ENCODE data around the gene ITGB5. TPM values are rescaled to one million over a fixed set of nuclear protein-coding genes. Genes with fewer than 3 reads are reported as not detected.

ITGB5 gene
- polyA plus RNA-seq, 1 donor from 2014 or later, result 0.69 TPM

DNA sequence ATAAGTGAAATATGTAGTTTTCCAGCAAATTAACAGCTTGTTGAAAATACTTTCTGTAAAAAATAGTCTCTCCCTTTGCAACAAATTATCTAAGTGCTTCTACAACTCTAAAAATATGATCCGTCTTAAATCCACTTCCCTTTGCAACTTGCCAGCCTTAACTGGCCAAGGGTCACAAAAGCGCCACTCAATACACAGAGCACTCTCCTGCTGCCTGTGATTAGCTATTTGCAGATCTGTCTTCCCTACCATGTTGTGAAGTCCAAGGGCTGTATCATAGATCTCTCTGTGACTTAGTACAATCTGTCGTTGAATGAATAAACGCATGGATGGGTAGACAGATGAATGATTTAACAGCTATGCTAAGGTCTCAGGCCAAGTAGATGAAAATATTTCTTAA, 76.2 kb downstream of the ITGB5 start:
- H3K36me3 Mint-ChIP-seq, result no peaks in the 10 kb centered on the region
- no peak overlapping the region for H3K27ac Mint-ChIP-seq

DNA sequence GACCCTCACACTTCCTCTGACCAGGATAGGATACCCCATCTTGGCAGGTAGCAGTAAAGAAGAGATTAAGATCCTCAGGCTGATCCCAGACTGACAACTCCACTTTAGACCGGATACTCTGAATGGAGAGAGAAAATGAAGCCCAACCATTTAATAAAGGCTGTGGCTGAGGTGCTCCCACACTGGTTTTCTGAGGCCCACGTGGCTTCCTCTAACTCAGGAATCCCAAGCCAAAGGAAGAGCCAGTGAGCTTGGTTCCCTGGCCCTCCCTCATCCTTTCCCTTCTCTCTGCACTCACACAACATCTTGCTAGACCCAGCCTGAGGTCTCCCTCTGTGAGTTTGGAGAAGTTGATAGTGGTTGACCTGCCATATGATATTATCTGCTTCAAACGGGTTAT, 78.1 kb downstream of the ITGB5 start:
- peaks cover 0 to 1% (median 0%) of the 10 kb centered on the region in 3 donors for H3K4me1 Mint-ChIP-seq
- peaks cover 9% of the 10 kb centered on the region for H3K27me3 Mint-ChIP-seq
- no peak overlapping the region for H3K4me3 Mint-ChIP-seq
- H3K9me3 Mint-ChIP-seq, result peaks cover 0 to 3% (median 0%) of the 10 kb centered on the region in 3 donors
- H3K27ac Mint-ChIP-seq, result no peak overlapping the region
- no peaks in the 10 kb centered on the region for H3K36me3 Mint-ChIP-seq

More for the DNA sequence above, 76.2 kb downstream of the ITGB5 start:
- Mint-ChIP-seq H3K4me3 (no peak overlapping the region), H3K27me3 (peaks cover 5% of the 10 kb centered on the region), H3K4me1 (peaks cover 0 to 1% (median 0%) of the 10 kb centered on the region in 3 donors), H3K9me3 (peaks cover 0 to 3% (median 0%) of the 10 kb centered on the region in 3 donors)

DNA sequence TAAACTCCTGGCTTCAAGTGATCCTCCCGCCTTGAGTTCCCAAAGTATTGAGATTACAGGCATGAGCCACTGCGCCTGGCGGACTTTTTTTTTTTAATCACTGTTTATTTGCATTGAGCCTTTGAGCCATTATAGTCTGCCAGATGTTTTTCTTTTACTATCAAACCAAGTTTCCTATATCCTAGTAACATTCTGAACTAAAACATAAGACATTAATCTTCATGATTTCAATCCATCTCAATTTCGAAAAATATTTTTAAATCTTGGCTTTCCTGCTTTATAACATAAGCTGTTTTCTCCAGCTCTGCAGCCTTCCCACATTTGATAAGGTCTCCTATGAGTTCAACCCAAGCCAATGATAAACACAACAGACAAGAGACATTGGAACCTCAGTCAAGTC, 81.5 kb downstream of the ITGB5 start:
- no peak overlapping the region for H3K4me3 Mint-ChIP-seq
- H3K27ac Mint-ChIP-seq, result no peak overlapping the region
- H3K27me3 Mint-ChIP-seq, result peaks cover 22% of the 10 kb centered on the region
- peaks cover 0 to 5% (median 0%) of the 10 kb centered on the region in 3 donors for H3K9me3 Mint-ChIP-seq
- H3K36me3 Mint-ChIP-seq, result peaks cover 1% of the 10 kb centered on the region
- H3K4me1 Mint-ChIP-seq, result peaks cover 0 to 1% (median 0%) of the 10 kb centered on the region in 3 donors

DNA sequence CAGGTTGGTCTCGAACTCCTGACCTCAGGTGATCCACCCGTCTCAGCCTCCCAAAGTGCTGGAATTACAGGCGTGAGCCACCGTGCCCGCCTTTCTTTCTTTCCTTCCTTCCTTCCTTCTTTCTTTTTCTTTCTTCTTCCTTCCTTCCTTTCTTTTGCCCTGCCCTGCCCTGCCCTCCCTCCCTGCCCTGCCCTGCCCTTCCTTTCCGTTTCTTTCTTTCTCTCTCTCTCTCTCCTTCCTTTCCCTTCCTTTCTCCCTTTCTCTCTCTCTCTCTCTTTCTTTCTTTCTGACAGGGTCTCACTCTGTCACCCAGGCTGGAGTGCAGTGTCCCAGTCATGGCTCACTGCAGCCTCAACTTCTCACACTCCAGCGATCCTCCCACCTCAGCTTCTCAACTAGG, 82.3 kb downstream of the ITGB5 start:
- Mint-ChIP-seq H3K4me1 (peaks cover 0 to 1% (median 0%) of the 10 kb centered on the region in 3 donors), H3K27ac (no peak overlapping the region), H3K4me3 (peak overlapping the region in 1 of 4 donors; percentile 45), H3K36me3 (peaks cover 1% of the 10 kb centered on the region), H3K9me3 (peaks cover 0 to 5% (median 0%) of the 10 kb centered on the region in 3 donors), H3K27me3 (peaks cover 22% of the 10 kb centered on the region)

DNA sequence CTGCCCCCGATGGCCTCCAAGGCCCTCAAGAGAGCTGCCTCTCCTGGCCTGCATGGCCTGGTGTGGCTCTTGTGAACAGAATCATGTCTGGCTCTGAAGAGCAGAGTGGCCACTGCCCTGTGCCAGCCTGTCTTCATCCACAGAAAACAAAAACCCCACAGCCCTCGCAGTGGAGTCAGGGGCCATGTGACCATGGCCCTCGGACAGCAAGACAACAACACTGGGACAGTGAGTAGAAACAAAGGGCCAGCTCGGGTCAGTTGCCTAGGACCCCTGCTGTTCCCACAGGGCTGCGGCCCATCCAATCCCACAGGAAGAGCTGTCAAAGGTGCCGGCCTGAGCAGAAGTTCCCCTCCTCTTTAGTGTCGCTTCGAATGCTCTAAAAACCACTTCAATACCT, 84.5 kb downstream of the ITGB5 start:
- Mint-ChIP-seq H3K27me3 (peaks cover 18% of the 10 kb centered on the region), H3K36me3 (peaks cover 1% of the 10 kb centered on the region), H3K4me3 (no peak overlapping the region), H3K27ac (no peak overlapping the region), H3K4me1 (peaks cover 0 to 1% (median 0%) of the 10 kb centered on the region in 3 donors), H3K9me3 (peaks cover 0 to 3% (median 0%) of the 10 kb centered on the region in 3 donors)

DNA sequence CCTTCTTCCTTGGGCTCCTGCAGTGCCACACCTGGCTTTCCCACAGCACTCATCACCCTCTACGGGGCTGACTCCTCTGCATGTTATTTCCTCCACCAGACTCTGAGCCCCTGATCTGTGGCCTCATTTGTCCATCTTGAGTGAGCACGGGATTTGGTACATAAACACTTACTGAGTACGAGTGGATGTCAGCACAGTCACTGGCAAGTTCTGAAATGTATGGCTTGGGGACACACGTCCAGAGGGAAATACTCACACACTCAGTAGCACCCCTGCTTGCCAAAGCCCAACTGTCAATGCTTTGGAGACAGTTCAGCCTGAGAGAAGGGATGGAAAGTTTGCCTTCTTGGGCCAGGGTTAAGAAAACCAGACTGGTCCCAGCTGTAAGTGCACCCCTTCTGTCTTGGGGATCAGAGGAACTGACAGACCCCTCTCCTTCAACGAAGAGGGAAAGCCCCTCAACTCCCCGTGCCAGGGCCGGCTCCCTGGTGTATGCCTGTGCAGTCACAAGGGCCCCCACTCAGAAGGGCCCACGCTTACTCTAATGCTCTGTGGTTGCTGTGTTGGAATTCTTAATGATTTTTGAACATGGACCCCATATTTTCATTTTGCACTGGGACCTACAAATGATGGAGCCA, 85.0 kb downstream of the ITGB5 start:
- no peaks in the 10 kb centered on the region for H3K4me1 Mint-ChIP-seq
- H3K27ac Mint-ChIP-seq, result no peak overlapping the region
- H3K27me3 Mint-ChIP-seq, result peaks cover 18% of the 10 kb centered on the region
- peaks cover 0 to 3% (median 0%) of the 10 kb centered on the region in 3 donors for H3K9me3 Mint-ChIP-seq
- H3K4me3 Mint-ChIP-seq, result no peak overlapping the region
- H3K36me3 Mint-ChIP-seq, result peaks cover 1% of the 10 kb centered on the region

DNA sequence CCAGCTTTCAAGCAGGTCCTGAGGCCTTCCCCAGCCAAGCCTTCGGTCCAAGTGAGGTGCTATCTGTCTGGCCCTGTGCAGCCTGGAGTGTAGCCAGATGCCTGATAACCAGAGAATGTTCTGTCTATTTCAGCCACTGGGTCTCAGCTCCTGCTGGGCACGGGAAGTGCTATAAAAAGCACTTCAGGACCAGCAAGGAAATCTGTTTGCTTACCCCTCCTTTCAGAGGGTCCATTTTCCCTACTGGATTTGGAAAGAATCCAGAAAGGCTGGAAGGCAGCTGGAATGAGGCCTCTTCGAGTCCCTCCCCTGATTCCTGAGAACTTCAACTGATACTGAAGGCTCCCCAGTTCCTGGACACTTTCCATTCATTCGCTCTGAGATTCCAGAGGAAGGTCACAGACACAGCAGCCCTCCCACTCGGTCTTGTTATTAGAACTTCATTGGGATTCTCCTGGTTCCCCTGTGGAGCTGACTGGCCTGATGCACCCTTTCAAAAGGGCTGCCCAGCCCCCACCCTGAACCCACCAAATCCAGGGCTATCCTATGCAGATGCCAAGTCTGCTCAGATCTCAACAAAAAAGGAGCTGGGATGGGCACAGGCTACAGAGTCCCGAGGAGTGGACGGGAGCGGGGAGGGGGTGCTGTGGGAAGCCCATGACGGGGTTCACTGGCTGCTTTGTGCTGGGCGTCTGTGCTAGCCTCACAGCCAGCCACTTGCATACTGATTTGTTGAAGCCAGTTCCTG, 86.5 kb downstream of the ITGB5 start:
- Mint-ChIP-seq H3K4me1 (no peaks in the 10 kb centered on the region), H3K36me3 (peaks cover 1% of the 10 kb centered on the region), H3K27me3 (peaks cover 17% of the 10 kb centered on the region), H3K27ac (no peak overlapping the region), H3K4me3 (no peak overlapping the region), H3K9me3 (peaks cover 0 to 2% (median 0%) of the 10 kb centered on the region in 3 donors)

DNA sequence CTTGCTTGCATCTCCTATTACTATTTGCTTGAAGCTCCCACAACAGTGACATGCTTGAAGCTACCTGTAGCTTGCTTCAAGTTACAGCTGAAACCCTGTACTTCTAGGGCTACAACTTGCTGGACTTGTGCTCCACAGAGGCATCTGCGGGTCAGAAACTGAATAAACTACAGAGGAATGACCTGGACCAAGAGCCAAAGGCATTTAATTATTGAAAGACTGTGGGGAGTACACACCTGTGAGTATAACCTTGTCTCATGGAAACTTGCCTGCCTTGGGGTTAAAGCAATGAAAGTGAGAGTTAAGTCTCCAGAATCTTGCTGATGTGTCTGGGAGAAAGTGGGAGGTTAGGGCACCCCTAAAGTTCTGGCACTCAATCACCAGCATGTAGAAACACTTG, 87.1 kb downstream of the ITGB5 start:
- Mint-ChIP-seq H3K4me3 (no peak overlapping the region), H3K9me3 (peaks cover 0 to 2% (median 0%) of the 10 kb centered on the region in 3 donors), H3K4me1 (no peaks in the 10 kb centered on the region), H3K36me3 (peaks cover 1% of the 10 kb centered on the region), H3K27ac (no peak overlapping the region), H3K27me3 (peaks cover 16% of the 10 kb centered on the region)

DNA sequence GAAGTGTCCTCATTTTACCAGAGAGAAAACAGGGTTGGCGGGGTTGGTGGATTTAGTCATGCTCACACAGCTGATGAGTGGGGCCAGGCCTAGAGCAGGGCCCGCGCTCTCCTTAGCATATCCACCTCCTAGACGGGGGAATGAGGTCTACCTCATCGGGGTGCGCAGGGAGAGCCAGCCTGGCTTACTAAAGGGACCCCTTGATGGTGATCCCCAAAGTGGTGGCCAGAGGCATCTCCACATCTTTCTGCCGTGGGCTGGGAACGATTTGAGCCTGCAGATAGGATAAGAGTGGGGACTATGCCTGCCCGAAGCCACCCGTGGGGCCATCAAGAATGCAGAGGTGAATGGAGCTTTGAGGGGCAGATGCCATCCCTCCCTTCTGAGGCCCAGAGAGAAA, 87.5 kb downstream of the ITGB5 start:
- Mint-ChIP-seq H3K4me1 (no peaks in the 10 kb centered on the region), H3K27ac (no peak overlapping the region), H3K36me3 (peaks cover 1% of the 10 kb centered on the region), H3K4me3 (no peak overlapping the region), H3K27me3 (peaks cover 15% of the 10 kb centered on the region), H3K9me3 (peaks cover 0 to 2% (median 0%) of the 10 kb centered on the region in 3 donors)

DNA sequence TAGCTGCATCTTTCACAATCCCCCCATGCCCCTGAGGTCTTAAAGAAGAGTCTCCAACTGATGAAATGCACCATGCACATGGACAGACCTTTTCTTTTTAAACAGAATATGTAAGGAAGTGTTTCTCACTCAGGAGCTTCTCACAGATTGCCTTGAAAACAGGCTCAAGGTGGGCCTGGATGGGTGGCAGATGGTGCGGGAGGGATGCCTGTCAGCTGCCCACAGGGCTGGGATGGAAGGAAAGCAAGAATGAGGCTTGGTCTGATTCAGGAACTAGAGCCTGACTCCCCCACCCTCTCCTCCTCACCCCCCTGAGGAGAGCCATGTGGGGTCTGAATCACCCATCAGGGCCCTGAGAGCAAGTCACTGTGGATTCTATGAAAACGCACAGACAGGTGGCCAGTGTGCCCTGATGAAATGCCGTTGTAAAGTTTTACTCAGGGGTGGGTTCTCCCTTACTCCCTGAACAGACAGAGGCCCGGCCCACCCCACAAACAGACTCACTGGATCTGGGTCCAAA, 89.7 kb downstream of the ITGB5 start:
- peaks cover 1% of the 10 kb centered on the region for H3K36me3 Mint-ChIP-seq
- no peak overlapping the region for H3K27ac Mint-ChIP-seq
- H3K4me3 Mint-ChIP-seq, result no peak overlapping the region
- no peaks in the 10 kb centered on the region for H3K4me1 Mint-ChIP-seq
- peaks cover 0 to 2% (median 0%) of the 10 kb centered on the region in 3 donors for H3K9me3 Mint-ChIP-seq
- H3K27me3 Mint-ChIP-seq, result peaks cover 9% of the 10 kb centered on the region

DNA sequence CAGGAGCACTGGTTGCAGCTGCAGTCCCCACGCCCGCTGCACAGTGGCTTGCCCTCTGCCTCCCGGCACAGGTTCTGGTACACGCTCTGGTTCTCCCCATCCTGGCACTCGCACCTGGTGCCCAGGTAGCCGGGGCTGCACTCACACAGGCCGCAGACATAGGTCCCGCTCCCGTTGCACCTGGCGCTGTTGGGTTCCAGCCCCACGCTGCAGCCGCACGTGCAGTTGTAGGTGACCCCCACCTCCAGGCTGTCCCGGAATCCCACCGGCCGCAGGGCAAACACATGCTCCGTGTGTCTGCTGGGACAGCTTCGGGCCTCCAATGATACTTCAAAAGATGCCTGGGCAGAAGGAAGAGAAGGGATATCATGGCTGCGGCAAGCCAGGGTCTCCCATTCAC, 90.7 kb downstream of the ITGB5 start:
- Mint-ChIP-seq H3K9me3 (no peaks in the 10 kb centered on the region), H3K27ac (no peak overlapping the region), H3K4me3 (no peak overlapping the region), H3K27me3 (peaks cover 5% of the 10 kb centered on the region), H3K4me1 (no peaks in the 10 kb centered on the region), H3K36me3 (no peaks in the 10 kb centered on the region)

DNA sequence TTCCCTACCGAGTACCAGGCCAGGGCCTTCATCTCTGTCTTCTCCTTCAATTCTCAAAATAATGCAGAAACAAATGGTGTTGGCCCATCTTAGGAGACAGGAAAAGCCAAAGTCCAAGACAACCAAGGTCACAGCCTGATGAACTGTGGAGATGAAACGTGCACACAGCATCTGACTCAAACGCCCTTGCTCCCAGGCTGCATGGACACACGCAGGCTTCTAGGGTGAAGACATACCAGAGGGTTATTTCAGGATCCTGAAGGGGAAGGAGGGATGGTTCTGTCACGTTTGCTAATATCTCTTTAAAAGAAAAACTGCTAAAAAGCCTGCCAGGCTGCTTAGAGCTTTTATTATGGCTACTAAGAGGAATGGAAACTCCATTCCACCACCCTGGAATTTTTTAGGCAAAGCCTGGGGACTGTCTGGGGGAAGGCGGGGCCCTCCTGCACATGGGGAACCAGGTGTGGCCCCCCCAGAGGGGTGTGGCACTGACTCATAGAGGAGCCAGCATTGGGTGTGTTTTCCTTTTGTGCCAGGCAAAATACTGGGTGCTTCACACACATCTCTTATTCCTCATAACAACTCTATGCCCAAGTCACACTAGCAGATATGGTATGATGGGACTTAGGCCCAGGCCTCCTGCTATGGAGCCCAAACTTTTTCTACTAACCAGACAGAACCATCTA, 94.0 kb downstream of the ITGB5 start:
- H3K4me1 Mint-ChIP-seq, result no peaks in the 10 kb centered on the region
- H3K4me3 Mint-ChIP-seq, result no peak overlapping the region
- H3K27ac Mint-ChIP-seq, result no peak overlapping the region
- no peaks in the 10 kb centered on the region for H3K36me3 Mint-ChIP-seq
- no peaks in the 10 kb centered on the region for H3K9me3 Mint-ChIP-seq
- peaks cover 2% of the 10 kb centered on the region for H3K27me3 Mint-ChIP-seq

DNA sequence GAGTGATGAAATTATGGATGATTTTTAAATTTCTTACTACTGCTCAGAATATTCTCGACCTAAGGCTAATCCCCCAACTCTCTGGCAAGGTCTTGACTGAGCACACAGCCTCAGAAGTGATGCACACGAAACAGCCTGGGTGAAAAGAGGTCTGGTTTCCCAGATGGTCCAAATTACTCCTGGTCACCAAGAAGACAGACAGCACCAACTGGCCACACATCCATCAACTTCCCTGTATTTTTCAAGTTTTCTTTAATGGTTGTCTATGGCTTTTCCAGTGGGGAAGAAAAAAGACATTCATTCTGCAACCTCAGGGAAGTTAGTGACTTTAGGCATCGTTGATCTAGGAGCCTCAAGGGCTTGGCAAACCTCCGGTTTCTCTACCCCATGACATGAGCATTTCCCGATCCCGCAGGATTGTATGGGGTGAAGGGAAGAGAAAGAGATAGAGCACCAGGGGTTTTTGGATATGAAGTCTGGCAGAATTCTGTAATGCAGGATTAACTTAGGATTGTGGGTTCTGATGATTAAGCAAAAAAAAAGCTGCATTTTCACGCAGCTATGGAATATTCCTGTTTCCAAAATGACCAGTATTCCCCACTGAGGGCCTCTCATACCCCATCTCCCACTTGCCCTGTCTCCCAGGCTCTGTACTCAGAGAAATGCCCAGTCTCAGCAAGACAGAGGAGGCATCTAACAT, 94.7 kb downstream of the ITGB5 start:
- Mint-ChIP-seq H3K36me3 (no peaks in the 10 kb centered on the region), H3K27ac (no peak overlapping the region), H3K27me3 (peaks cover 2% of the 10 kb centered on the region)

DNA sequence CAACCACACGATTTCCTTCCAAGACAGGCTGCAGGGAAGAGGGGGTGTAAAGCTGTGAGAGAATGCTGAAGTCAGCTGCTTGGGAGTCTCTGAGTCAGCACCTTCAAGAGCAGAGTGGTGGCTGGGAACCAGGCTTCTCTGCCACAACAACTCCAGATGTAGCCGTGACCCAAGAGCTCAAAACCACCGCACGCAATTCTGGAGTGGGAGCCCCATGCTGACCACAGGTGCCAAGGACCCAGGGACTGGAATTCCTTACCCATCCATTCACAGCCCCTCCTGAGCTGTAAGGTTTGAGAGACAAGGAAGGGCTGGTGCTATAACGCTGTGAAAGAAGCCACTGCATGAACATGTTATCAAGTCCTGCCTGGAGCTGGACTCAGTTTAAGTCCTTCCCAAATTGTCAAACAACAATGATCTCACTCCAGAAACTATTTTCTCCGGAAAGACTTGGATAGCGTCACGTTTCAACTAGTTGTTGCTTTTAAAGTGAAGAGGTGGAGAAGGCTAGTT, 95.5 kb downstream of the ITGB5 start:
- Mint-ChIP-seq H3K27ac (no peak overlapping the region), H3K4me3 (no peak overlapping the region), H3K9me3 (no peaks in the 10 kb centered on the region), H3K4me1 (no peaks in the 10 kb centered on the region), H3K27me3 (peaks cover 2% of the 10 kb centered on the region), H3K36me3 (no peaks in the 10 kb centered on the region)

More for the DNA sequence above, 94.7 kb downstream of the ITGB5 start:
- Mint-ChIP-seq H3K9me3 (no peaks in the 10 kb centered on the region), H3K4me1 (no peaks in the 10 kb centered on the region), H3K4me3 (no peak overlapping the region)

Measured in IgD-negative memory B cell (primary cell).